Liver (tissue), 9 donors: ENCODE data around the gene PAQR7. TPM values are rescaled to one million over a fixed set of nuclear protein-coding genes. Genes with fewer than 3 reads are reported as not detected.

Source experiments
- DNase-seq: peaks from one replicate; pipeline ENCODE4 v3.0.0-alpha.2; 2017; ENCODE audit warnings: low spot score
- H3K27ac ChIP-seq, 2 donors: one replicate each; pipeline ENCODE4 v1.7.0; 2013; ENCODE audit warnings: inconsistent platforms in 2 of 2, low read length in 2 of 2, control low read depth in 1 of 2, low read depth in 1 of 2, mild to moderate bottlenecking in 1 of 2
- H3K27me3 ChIP-seq, 4 donors: one replicate each; pipeline versions ENCODE4 v1.6.1 to v1.7.0; 2013; ENCODE audit warnings: low read length in 3 of 4, inconsistent platforms in 1 of 4, mild to moderate bottlenecking in 1 of 4, moderate library complexity in 1 of 4; ENCODE audit not compliant: control insufficient read depth in 4 of 4, insufficient read depth in 4 of 4
- H3K36me3 ChIP-seq, 4 donors: one replicate each; pipeline versions ENCODE4 v1.6.1 to v1.7.0; 2013; ENCODE audit warnings: low read length in 3 of 4, mild to moderate bottlenecking in 3 of 4, low read depth in 1 of 4, moderate library complexity in 1 of 4; ENCODE audit not compliant: control insufficient read depth in 4 of 4, insufficient read depth in 3 of 4
- H3K4me1 ChIP-seq, 4 donors: one replicate each; pipeline versions ENCODE4 v1.6.1 to v1.7.0; 2013; ENCODE audit warnings: low read length in 3 of 4, mild to moderate bottlenecking in 3 of 4, moderate library complexity in 1 of 4; ENCODE audit not compliant: control insufficient read depth in 4 of 4, insufficient read depth in 4 of 4
- H3K4me3 ChIP-seq, 3 donors: one replicate each; pipeline versions ENCODE4 v1.6.1 to v1.7.0; 2013; ENCODE audit warnings: low read length in 3 of 3, control low read depth in 1 of 3, low read depth in 1 of 3, mild to moderate bottlenecking in 1 of 3
- H3K9ac ChIP-seq, 2 donors: one replicate each; pipeline ENCODE4 v1.7.0; 2013; ENCODE audit warnings: low read length in 2 of 2, mild to moderate bottlenecking in 2 of 2, moderate library complexity in 2 of 2, control low read depth in 1 of 2, low read depth in 1 of 2
- H3K9me3 ChIP-seq, 4 donors: one replicate each; pipeline versions ENCODE4 v1.6.1 to v1.7.0; 2013; ENCODE audit warnings: low read length in 3 of 4; ENCODE audit not compliant: control insufficient read depth in 4 of 4
- EGR1 ChIP-seq, 2 donors: IDR thresholded peaks; 2 replicates each; pipeline ENCODE4 v1.6.1; 2016 to 2018; ENCODE audit warnings: antibody characterized with exemption in 2 of 2, low read depth in 2 of 2
- FOXA1 ChIP-seq: IDR thresholded peaks from 2 replicates; pipeline ENCODE4 v1.6.1; 2016; ENCODE audit warnings: antibody characterized with exemption
- FOXA2 ChIP-seq: IDR thresholded peaks from 2 replicates; pipeline ENCODE4 v1.6.1; 2016; ENCODE audit warnings: antibody characterized with exemption
- GABPA ChIP-seq, 2 donors: IDR thresholded peaks in 1 of 2; conservative IDR thresholded peaks in 1 of 2; 2 replicates each; pipeline ENCODE4 v1.6.1; 2016; ENCODE audit warnings: antibody characterized with exemption in 2 of 2, mild to moderate bottlenecking in 1 of 2, moderate library complexity in 1 of 2
- HNF4A ChIP-seq, 2 donors: conservative IDR thresholded peaks; 2 replicates each; pipeline ENCODE4 v1.6.1; 2016; ENCODE audit warnings: antibody characterized with exemption in 2 of 2, mild to moderate bottlenecking in 2 of 2
- HNF4G ChIP-seq: IDR thresholded peaks from 2 replicates; pipeline ENCODE4 v1.6.1; 2016; ENCODE audit warnings: antibody characterized with exemption
- JUND ChIP-seq, 2 donors: IDR thresholded peaks; 2 replicates each; pipeline ENCODE4 v1.6.1; 2016; ENCODE audit warnings: antibody characterized with exemption in 2 of 2
- NR2F2 ChIP-seq: IDR thresholded peaks from 2 replicates; pipeline ENCODE4 v1.6.1; 2016; ENCODE audit warnings: antibody characterized with exemption
- RAD21 ChIP-seq, 2 donors: IDR thresholded peaks; 2 replicates each; pipeline ENCODE4 v1.6.1; 2016; ENCODE audit warnings: antibody characterized with exemption in 2 of 2, mild to moderate bottlenecking in 2 of 2
- RXRA ChIP-seq, 2 donors: IDR thresholded peaks; 2 replicates each; pipeline ENCODE4 v1.6.1; 2017 to 2018; ENCODE audit warnings: antibody characterized with exemption in 2 of 2, mild to moderate bottlenecking in 1 of 2
- SP1 ChIP-seq: IDR thresholded peaks from 2 replicates; pipeline ENCODE4 v1.6.1; 2018; ENCODE audit warnings: antibody characterized with exemption, mild to moderate bottlenecking
- TAF1 ChIP-seq: conservative IDR thresholded peaks from 2 replicates; pipeline ENCODE4 v1.6.1; 2016; ENCODE audit warnings: antibody characterized with exemption, mild to moderate bottlenecking
- YY1 ChIP-seq: IDR thresholded peaks from 2 replicates; pipeline ENCODE4 v1.6.1; 2016; ENCODE audit warnings: antibody characterized with exemption, mild to moderate bottlenecking
- WGBS: extraction: QIAGEN DNeasy Blood & Tissue Kit; methylation state at CpG from one replicate; pipeline ENCODE4 v1.1.7; 2013; 5-methylcytosine and 5-hydroxymethylcytosine counted together
- polyA plus RNA-seq, 2 donors: library from polyadenylated mRNA; stranded (reverse) in 1 of 2; unstranded in 1 of 2; fragments of 200-250 nt in 1 of 2; fragments of >200 nt in 1 of 2; fragmentation: Nextera tagmentation in 1 of 2; extraction: Ambion mirVana in 1 of 2; gene quantifications; one replicate each; pipeline versions ENCODE4 v1.2.1 to v1.2.3, GENCODE V29; 2013 to 2015
- total RNA-seq, 2 donors: library from RNA; depleted of rRNA; stranded (reverse); fragments of >200 nt; gene quantifications; one replicate each; pipeline ENCODE4 v1.2.3, GENCODE V29; 2014
- TF ChIP-seq, protein P1 (sequence below): fragments of 150-350 bp; IDR thresholded peaks from 2 replicates; pipeline ENCODE4 v1.5.1; 2017; ENCODE audit warnings: improper control_type of control experiment, low read depth, low read length; ENCODE audit not compliant: missing input control
- TF ChIP-seq, protein P2 (sequence below): IDR thresholded peaks from 2 replicates; pipeline ENCODE4 v1.6.1; 2016; ENCODE audit warnings: antibody characterized with exemption
- TF ChIP-seq, protein P3 (sequence below): IDR thresholded peaks from 2 replicates; pipeline ENCODE4 v1.6.1; 2016; ENCODE audit warnings: antibody characterized with exemption
- TF ChIP-seq, protein P4 (sequence below): IDR thresholded peaks from 2 replicates; pipeline ENCODE4 v1.6.1; 2016; ENCODE audit warnings: antibody characterized with exemption, mild to moderate bottlenecking
- donor health status: healthy.
- donor health status: healthy.
- donor health status: healthy.
- donor health status: healthy.
- donor health status: healthy.

The PAQR7 gene
- total and polyA plus RNA-seq, 4 donors = 1.5 to 9.0 (median 1.8) TPM

DNA sequence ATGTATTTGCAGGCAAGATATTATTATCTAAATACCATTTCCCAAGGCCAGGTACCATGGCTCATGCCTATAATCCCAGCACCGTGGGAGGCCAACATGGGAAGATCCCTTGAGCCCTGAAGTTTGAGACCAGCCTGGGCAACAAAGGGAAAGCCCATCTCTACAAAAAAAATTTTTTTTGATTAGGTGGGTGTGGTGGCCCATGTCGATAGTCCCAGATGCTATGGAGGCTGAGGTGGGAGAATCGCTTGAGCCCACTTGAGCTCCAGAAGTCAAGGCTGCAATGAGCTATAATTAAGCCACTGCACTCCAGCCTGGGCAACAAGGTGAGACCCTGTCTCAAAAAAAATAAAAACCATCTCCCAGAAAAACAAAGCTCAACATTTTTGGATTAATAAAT is 28.5 kb upstream of the PAQR7 start:
- Histone ChIP-seq H3K36me3 (peaks cover 0 to 1% (median 0%) of the 10 kb centered on the region in 4 donors), H3K9ac (no peak overlapping the region), H3K4me3 (no peak overlapping the region), H3K27ac (no peak overlapping the region), H3K27me3 (no peaks in the 10 kb centered on the region), H3K4me1 (peaks cover 7 to 21% (median 14%) of the 10 kb centered on the region in 4 donors), H3K9me3 (no peaks in the 10 kb centered on the region)
- WGBS = 91% methylated on average over 3 of the region's 3 CpGs
- no peak for DNase-seq
- TF ChIP-seq JUND (IDR thresholded peaks at IDR 0.05) (no peak), RAD21 (IDR thresholded peaks at IDR 0.05) (no peak), EGR1 (IDR thresholded peaks at IDR 0.05; ENCODE audit: low read depth in 2 of 2) (no peak), GABPA (IDR thresholded peaks at IDR 0.05 in 1 of 2, conservative IDR thresholded peaks at IDR 0.05 in 1 of 2) (no peak), FOXA2 (no peak), FOXA1 (no peak), RXRA (IDR thresholded peaks at IDR 0.05) (no peak), SP1 (no peak), YY1 (no peak), NR2F2 (no peak), HNF4A (conservative IDR thresholded peaks at IDR 0.05) (no peak), HNF4G (no peak), TAF1 (no peak)
- TF ChIP-seq, protein P1, sequence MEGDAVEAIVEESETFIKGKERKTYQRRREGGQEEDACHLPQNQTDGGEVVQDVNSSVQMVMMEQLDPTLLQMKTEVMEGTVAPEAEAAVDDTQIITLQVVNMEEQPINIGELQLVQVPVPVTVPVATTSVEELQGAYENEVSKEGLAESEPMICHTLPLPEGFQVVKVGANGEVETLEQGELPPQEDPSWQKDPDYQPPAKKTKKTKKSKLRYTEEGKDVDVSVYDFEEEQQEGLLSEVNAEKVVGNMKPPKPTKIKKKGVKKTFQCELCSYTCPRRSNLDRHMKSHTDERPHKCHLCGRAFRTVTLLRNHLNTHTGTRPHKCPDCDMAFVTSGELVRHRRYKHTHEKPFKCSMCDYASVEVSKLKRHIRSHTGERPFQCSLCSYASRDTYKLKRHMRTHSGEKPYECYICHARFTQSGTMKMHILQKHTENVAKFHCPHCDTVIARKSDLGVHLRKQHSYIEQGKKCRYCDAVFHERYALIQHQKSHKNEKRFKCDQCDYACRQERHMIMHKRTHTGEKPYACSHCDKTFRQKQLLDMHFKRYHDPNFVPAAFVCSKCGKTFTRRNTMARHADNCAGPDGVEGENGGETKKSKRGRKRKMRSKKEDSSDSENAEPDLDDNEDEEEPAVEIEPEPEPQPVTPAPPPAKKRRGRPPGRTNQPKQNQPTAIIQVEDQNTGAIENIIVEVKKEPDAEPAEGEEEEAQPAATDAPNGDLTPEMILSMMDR = no peak
- TF ChIP-seq, protein P2, sequence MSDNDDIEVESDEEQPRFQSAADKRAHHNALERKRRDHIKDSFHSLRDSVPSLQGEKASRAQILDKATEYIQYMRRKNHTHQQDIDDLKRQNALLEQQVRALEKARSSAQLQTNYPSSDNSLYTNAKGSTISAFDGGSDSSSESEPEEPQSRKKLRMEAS = no peak
- TF ChIP-seq, protein P3, sequence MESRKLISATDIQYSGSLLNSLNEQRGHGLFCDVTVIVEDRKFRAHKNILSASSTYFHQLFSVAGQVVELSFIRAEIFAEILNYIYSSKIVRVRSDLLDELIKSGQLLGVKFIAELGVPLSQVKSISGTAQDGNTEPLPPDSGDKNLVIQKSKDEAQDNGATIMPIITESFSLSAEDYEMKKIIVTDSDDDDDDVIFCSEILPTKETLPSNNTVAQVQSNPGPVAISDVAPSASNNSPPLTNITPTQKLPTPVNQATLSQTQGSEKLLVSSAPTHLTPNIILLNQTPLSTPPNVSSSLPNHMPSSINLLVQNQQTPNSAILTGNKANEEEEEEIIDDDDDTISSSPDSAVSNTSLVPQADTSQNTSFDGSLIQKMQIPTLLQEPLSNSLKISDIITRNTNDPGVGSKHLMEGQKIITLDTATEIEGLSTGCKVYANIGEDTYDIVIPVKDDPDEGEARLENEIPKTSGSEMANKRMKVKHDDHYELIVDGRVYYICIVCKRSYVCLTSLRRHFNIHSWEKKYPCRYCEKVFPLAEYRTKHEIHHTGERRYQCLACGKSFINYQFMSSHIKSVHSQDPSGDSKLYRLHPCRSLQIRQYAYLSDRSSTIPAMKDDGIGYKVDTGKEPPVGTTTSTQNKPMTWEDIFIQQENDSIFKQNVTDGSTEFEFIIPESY = no peak
- TF ChIP-seq, protein P4, sequence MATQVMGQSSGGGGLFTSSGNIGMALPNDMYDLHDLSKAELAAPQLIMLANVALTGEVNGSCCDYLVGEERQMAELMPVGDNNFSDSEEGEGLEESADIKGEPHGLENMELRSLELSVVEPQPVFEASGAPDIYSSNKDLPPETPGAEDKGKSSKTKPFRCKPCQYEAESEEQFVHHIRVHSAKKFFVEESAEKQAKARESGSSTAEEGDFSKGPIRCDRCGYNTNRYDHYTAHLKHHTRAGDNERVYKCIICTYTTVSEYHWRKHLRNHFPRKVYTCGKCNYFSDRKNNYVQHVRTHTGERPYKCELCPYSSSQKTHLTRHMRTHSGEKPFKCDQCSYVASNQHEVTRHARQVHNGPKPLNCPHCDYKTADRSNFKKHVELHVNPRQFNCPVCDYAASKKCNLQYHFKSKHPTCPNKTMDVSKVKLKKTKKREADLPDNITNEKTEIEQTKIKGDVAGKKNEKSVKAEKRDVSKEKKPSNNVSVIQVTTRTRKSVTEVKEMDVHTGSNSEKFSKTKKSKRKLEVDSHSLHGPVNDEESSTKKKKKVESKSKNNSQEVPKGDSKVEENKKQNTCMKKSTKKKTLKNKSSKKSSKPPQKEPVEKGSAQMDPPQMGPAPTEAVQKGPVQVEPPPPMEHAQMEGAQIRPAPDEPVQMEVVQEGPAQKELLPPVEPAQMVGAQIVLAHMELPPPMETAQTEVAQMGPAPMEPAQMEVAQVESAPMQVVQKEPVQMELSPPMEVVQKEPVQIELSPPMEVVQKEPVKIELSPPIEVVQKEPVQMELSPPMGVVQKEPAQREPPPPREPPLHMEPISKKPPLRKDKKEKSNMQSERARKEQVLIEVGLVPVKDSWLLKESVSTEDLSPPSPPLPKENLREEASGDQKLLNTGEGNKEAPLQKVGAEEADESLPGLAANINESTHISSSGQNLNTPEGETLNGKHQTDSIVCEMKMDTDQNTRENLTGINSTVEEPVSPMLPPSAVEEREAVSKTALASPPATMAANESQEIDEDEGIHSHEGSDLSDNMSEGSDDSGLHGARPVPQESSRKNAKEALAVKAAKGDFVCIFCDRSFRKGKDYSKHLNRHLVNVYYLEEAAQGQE = no peak

DNA sequence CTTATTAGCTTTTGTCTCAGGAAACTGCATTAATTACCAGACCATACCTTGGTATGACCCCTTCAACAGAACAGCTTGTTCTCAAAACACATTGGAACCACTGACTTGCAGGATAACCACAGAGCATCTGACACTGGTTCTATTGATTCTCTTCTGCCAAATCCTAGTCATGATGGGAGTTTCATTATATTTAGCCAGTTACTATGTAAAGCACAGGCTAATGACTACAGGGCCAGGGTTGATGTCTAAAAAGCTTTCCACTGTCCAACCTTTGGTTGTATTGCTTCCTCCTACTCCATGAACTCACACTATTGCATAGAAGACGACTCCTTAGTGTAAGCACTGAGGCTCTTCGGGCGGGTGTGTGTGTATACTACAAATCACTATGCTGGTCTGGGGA is 27.0 kb upstream of the PAQR7 start:
- H3K9ac ChIP-seq = no peak overlapping the region
- H3K36me3 ChIP-seq = peaks cover 0 to 1% (median 0%) of the 10 kb centered on the region in 4 donors
- DNase-seq = no peak
- TF ChIP-seq FOXA1 (no peak), EGR1 (IDR thresholded peaks at IDR 0.05; ENCODE audit: low read depth in 2 of 2) (no peak), HNF4A (conservative IDR thresholded peaks at IDR 0.05) (no peak), JUND (IDR thresholded peaks at IDR 0.05) (no peak), YY1 (no peak), RXRA (IDR thresholded peaks at IDR 0.05) (no peak)
- TF ChIP-seq, protein P4 = no peak
- TF ChIP-seq, protein P1 = no peak

More for the DNA sequence above, 27.0 kb upstream of the PAQR7 start:
- peaks cover 7 to 21% (median 14%) of the 10 kb centered on the region in 4 donors for H3K4me1 ChIP-seq
- H3K9me3 ChIP-seq = no peaks in the 10 kb centered on the region
- H3K27me3 ChIP-seq = no peaks in the 10 kb centered on the region
- no peak overlapping the region for H3K27ac ChIP-seq
- H3K4me3 ChIP-seq = no peak overlapping the region
- WGBS = 94% methylated on average over 3 of the region's 3 CpGs
